Cardiac muscle cell (in vitro differentiated cells and primary cell): ENCODE data around the gene PROSER2. TPM values are rescaled to one million over a fixed set of nuclear protein-coding genes. Genes with fewer than 3 reads are reported as not detected.

Source experiments
- DNase-seq, 2 donors: peaks; one replicate each; pipeline versions ENCODE4 v3.0.0 to v3.0.0-alpha.2; 2010 to 2017; ENCODE audit warnings: low read depth in 1 of 2, low spot score in 1 of 2
- H3K27ac ChIP-seq: fragments of 200-600 bp; sonication (generic); 2 replicates; pipeline ENCODE4 v1.5.1; 2016
- H3K27me3 ChIP-seq: fragments of 200-600 bp; sonication (generic); 2 replicates; pipeline ENCODE4 v1.6.0; 2016; ENCODE audit warnings: control low read depth
- H3K36me3 ChIP-seq: fragments of 200-600 bp; sonication (generic); 2 replicates; pipeline ENCODE4 v1.5.1; 2016; ENCODE audit warnings: control low read depth
- H3K4me1 ChIP-seq: fragments of 200-600 bp; sonication (generic); 2 replicates; pipeline ENCODE4 v1.8.1; 2017; ENCODE audit warnings: low read depth, mild to moderate bottlenecking, mixed run types
- H3K4me3 ChIP-seq: fragments of 200-600 bp; sonication (generic); 2 replicates; pipeline ENCODE4 v1.5.1; 2016; ENCODE audit warnings: mild to moderate bottlenecking
- H3K9me3 ChIP-seq: fragments of 200-600 bp; sonication (generic); 2 replicates; pipeline ENCODE4 v1.5.1; 2017; ENCODE audit warnings: low read depth, mild to moderate bottlenecking, control low read depth
- polyA plus RNA-seq: library from polyadenylated mRNA; unstranded; fragments of >200 nt; fragmentation: Nextera tagmentation; extraction: Ambion mirVana; gene quantifications from 2 replicates; pipeline ENCODE4 v1.2.1, GENCODE V29; 2016
- total RNA-seq: library from RNA; depleted of rRNA; stranded (reverse); fragments of >200 nt; gene quantifications from 2 replicates; pipeline ENCODE4 v1.2.3, GENCODE V29; 2016
- TF ChIP-seq, protein P1 (sequence below): IDR thresholded peaks from 2 replicates; pipeline ENCODE4 v1.5.1; 2012; ENCODE audit warnings: low read depth, mild to moderate bottlenecking, low read length

The PROSER2 gene
- total and polyA plus RNA-seq, 2 experiments from 2014 or later: 11.4 to 20.7 TPM

DNA sequence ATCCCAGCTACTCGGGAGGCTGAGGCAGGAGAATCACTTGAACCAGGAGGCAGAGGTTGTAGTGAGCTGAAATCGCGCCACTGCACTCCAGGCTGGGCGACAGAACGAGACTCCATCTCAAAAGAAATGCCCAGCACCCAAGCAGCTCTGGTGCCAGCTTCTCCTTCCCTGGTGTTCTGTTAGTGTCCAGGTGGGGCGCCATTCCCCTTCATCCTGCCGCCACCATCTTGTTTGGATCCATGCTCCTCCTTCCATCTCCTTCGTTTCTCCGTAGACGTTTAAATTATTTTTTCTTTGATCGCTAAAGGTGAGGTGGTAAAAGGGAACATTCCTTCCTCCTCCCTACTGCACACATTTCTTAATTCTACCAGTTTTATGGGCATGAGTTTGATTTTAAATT, 30.3 kb downstream of the PROSER2 start:
- DNase-seq: no peak
- Histone ChIP-seq H3K36me3 (no peaks in the 10 kb centered on the region), H3K27me3 (no peaks in the 10 kb centered on the region), H3K9me3 (no peaks in the 10 kb centered on the region), H3K4me3 (no peak overlapping the region), H3K4me1 (no peaks in the 10 kb centered on the region), H3K27ac (no peak overlapping the region)
- TF ChIP-seq, protein P1, sequence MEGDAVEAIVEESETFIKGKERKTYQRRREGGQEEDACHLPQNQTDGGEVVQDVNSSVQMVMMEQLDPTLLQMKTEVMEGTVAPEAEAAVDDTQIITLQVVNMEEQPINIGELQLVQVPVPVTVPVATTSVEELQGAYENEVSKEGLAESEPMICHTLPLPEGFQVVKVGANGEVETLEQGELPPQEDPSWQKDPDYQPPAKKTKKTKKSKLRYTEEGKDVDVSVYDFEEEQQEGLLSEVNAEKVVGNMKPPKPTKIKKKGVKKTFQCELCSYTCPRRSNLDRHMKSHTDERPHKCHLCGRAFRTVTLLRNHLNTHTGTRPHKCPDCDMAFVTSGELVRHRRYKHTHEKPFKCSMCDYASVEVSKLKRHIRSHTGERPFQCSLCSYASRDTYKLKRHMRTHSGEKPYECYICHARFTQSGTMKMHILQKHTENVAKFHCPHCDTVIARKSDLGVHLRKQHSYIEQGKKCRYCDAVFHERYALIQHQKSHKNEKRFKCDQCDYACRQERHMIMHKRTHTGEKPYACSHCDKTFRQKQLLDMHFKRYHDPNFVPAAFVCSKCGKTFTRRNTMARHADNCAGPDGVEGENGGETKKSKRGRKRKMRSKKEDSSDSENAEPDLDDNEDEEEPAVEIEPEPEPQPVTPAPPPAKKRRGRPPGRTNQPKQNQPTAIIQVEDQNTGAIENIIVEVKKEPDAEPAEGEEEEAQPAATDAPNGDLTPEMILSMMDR: no peak

DNA sequence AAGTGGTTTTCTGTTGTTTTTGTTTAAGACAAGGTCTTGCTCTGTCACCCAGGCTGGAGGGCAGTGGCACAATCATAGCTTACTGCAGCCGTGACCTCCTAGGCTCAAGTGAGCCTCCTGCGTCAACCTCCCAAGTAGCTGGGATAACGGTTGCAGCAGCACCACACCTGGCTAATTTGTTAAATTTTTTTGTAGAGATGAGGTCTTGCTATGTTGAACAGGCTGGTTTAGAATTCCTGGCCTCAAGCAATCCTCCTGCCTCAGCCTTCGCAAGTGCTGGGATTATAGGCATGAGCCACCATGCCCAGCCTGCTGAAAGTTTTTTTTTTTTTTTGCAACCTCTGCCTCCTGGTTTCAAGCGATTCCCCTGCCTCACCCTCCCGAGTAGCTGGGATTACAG, 31.1 kb downstream of the PROSER2 start:
- no peak for DNase-seq
- Histone ChIP-seq H3K9me3 (no peaks in the 10 kb centered on the region), H3K4me1 (no peaks in the 10 kb centered on the region), H3K4me3 (no peak overlapping the region), H3K27ac (no peak overlapping the region), H3K36me3 (no peaks in the 10 kb centered on the region), H3K27me3 (no peaks in the 10 kb centered on the region)
- TF ChIP-seq, protein P1: no peak

GRCh38 chr10:11856089-11856488, 32.9 kb downstream of the PROSER2 start:
- Histone ChIP-seq H3K27ac (no peak overlapping the region), H3K36me3 (no peaks in the 10 kb centered on the region), H3K27me3 (no peaks in the 10 kb centered on the region), H3K4me3 (no peak overlapping the region), H3K9me3 (no peaks in the 10 kb centered on the region), H3K4me1 (no peaks in the 10 kb centered on the region)
- no peak for DNase-seq
- TF ChIP-seq, protein P1: no peak

- no peaks in the 10 kb centered on the region for H3K9me3 ChIP-seq
- no peaks in the 10 kb centered on the region for H3K27me3 ChIP-seq
- H3K4me3 ChIP-seq: no peak overlapping the region
- no peaks in the 10 kb centered on the region for H3K36me3 ChIP-seq
- no peak overlapping the region for H3K27ac ChIP-seq
- H3K4me1 ChIP-seq: no peaks in the 10 kb centered on the region
- TF ChIP-seq, protein P1: no peak
- no peak for DNase-seq
These were observed 33.5 kb downstream of the PROSER2 start for GRCh38 chr10:11856678-11857077.

- no peaks in the 10 kb centered on the region for H3K27me3 ChIP-seq
- H3K4me3 ChIP-seq: no peak overlapping the region
- TF ChIP-seq, protein P1: no peak
- no peaks in the 10 kb centered on the region for H3K9me3 ChIP-seq
- H3K36me3 ChIP-seq: no peaks in the 10 kb centered on the region
- no peaks in the 10 kb centered on the region for H3K4me1 ChIP-seq
- H3K27ac ChIP-seq: no peak overlapping the region
- no peak for DNase-seq
These were observed 34.9 kb downstream of the PROSER2 start for GRCh38 chr10:11858093-11858492.

DNA sequence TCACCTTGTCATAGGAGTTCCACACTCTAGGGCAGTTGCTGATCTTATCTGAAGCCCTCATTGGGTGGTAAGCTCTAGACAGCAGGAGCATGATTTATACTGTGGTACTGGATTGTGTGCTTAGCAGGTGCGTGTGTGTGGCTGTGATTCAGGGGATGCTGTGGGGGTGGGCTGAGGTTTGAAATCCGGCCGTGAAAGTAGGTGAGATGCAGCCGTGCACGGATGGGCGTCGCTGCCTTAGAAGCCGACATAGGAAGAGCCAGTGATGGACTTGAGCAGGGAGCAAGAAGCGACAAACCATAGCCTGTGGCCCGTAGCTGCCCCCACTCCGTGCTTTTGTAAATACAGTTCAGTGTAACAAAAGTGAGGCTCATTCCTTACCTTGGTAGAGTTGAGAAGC, 38.2 kb downstream of the PROSER2 start:
- Histone ChIP-seq H3K4me1 (peaks cover 7% of the 10 kb centered on the region), H3K4me3 (no peak overlapping the region), H3K36me3 (no peaks in the 10 kb centered on the region), H3K27me3 (no peaks in the 10 kb centered on the region), H3K27ac (no peak overlapping the region), H3K9me3 (no peaks in the 10 kb centered on the region)
- DNase-seq: no peak
- TF ChIP-seq, protein P1: no peak
